Iris pigment epithelial cell (primary cell): ENCODE measurements around the gene ORC5.
A peak's percentile ranks its signal among the peaks of the same experiment; 100 is the strongest.
"Not testable (repeated sequence)": the region's sequence is repeated elsewhere in the genome, so short reads cannot be mapped to it uniquely, and the experiment has no call there.

Experiments used
- DNase-seq: peaks from one replicate; pipeline ENCODE4 v3.0.0-alpha.2; 2011; ENCODE audit warnings: low read depth

Gene ORC5

DNA sequence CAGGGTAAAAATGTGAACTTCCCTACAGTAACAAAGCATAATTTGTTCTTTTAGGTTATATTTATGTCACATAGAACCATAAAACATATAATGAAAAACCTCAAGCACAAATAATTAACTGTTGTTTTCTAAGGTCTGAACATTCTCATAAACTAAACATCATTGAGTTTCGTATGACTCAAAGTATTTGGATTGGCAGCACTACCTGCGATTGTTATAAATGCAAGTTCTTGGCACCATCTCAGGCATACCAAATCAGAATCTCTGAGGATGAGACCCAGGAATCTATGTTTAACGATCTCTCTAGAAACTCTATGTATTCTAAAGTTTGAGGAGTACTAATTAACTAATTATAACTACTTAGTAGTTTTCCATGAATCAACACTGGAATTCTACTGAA is 22.5 kb downstream of the ORC5 start:
- DNase-seq: peak; percentile 34

DNA sequence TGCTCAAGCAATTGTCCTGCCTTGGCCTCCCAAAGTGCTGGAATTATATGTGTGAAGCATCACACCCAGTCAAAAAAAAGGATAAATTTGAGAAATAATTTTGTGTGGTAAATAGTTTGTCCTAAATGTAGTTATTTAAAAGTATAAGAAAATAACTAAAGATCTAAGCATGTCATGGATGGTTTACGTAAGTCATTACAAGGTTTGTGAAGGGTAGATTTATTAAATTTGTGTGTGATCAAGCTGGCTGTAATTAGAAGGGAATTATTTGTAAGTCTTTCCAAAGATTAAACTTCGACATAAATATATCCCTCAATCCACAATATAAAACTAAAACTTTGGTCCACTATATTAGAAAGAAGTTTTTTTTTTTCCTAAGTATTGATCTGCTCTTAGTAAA is 28.6 kb downstream of the ORC5 start:
- DNase-seq: no peak

DNA sequence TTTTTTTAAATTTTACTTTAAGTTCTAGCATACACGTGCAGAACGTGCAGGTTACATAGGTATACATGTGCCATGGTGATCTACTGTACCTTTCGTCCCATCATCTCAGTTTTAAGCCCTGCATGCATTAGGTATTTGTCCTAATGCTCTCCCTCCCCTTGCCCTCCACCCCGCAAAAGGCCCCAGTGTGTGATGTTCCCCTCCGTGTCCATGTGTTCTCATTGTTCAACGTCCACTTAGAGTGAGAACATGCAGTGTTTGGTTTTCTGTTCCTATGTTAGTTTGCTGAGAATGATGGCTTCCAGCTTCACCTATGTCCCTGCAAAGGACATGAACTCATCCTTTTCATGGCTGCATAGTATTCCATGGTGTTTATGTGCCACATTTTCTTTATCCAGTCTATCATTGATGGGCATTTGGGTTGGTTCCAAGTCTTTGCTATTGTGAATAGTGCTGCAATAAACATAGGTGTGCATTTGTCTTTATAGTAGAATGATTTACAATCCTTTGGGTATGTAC is 30.2 kb downstream of the ORC5 start:
- not testable (repeated sequence) for DNase-seq

DNA sequence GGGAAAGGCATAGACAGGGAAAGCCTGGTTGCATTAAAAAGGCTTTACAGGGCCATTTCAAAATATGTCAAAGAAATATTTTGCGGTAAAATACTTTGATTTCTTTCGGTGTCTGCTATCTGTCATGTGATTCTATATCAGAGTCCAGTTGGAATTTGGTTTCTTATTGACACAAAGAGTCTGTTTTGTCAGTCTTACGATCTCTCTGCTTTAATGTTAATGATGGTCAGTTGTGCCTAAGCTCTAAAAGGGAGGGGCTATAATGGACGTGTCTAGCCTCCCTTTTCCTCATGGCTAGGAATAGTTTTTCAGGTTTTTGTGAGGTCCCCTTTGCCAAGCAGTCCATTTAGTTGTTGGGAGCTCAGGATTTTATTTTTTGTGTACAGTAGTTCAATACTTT is 31.5 kb downstream of the ORC5 start:
- no peak for DNase-seq

DNA sequence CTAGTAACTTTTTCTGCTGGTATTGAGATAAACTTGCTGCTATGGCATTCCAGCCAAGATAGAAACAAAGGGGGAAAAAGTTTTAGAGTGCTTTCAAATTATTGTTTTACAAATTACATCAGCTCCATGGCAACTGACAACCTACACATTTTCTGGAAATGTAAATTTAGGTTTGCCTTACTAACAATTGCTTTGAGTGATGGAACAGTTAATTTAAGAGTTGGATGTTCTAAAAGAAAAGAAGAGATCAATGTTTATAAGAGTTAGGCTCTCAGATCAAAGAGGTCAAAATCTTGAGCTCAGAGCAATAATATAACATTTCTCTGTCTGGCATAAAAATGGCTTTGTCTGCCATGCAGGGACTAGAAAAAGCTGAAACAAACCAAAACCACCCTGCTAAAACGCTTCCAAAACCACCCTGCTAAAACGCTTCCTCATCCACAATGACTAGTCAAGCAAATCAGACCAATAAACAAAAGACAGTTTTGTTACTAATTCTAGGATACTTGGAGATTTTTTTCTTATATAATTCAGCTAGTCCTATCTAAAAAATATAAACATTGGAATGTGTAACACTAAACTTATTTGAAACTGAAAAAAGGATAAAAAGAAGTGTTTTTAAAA is 32.3 kb downstream of the ORC5 start:
- DNase-seq: no peak

DNA sequence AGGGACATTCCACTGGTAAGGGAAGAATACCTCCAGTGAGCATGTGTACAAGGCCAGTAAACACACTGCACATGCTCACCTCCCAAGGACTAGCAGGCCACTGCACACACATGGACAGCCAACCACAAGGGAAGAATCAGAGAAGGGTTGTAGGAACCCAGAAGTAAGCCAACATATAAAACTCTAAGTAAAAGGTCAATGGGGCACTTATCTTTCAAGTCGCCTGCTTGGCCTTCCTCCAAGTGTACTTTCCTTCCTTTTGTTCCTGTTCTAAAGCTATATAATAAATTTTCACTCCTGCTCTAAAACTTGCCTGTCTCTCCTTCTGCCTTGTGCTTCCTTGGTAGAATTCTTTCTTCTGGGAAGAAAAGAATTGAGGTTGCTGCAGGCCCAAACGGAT is 33.0 kb downstream of the ORC5 start:
- DNase-seq: no peak

DNA sequence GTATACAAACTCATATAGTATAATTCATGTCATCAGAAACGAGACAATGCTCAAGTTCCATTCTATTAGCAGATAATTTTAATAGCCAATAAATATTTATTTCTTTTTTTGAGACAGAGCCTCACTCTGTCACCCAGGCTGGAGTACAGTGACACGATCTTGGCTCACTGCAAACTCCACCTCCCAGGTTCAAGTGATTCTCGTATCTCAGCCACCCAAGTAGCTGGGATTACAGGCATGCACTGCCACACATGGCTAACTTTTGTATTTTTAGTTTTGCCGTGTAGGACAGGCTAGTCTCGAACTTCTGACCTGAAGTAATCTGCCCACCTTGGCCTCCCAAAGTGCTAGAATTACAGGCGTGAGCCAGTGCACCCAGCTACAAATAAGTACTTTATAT is 45.7 kb downstream of the ORC5 start:
- no peak for DNase-seq

DNA sequence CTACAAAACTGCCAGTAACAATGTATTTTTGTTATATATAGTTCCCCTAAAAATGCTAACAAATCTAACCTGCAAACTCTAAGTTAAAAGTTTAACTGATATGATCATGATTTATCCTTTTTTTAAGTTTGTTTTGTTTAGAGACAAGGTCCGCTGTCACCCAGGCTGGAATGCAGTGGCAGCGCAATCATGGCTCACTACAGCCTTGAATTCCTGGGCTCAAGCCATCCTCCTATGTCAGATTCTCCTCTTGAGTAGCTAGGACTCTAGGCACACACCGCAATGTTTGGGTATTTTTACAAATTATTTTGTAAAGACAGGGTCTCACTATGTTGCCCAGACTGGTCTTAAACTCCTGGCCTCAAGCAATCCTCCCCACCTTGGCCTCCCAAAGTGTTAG is 46.6 kb downstream of the ORC5 start:
- DNase-seq: no peak

DNA sequence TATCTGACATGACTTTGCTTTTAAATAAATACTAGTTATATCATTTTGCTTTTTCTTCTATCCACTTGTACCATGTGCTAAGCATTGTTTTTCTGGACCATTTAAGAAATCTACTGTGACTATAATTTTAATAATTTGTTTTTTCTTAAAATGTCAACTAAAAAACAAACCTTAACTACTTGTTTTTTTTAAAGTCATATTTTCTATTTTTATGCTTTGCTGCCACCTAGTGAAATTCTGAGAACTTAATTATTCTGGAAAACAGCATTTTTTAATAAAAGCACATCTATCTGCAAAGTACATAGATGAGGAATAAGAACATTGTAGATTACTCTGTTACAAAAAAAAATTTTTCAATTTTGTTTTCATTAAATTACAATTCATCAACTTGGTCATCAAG is 47.4 kb downstream of the ORC5 start:
- DNase-seq: peak; percentile 17

DNA sequence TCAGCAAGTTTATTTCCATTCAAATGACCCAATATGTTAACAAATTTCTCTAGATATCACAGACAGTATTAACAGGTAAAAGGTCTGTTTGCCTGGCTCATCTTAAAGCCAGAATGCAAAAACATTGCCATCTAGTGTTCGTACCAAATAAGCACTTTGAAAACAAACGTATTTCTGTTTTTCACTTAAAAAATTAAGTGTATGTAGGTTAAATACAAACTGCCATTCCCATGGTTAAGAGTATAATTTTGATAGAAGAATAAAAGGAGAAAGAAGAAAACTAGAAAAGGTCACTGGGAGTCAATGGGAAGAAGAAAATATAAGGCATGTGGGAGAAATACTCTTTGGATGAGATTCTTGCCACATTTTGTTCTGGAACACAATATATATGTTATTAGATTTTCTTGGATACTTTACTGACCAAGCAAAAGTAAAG is 51.0 kb downstream of the ORC5 start:
- DNase-seq: peak; percentile 43

DNA sequence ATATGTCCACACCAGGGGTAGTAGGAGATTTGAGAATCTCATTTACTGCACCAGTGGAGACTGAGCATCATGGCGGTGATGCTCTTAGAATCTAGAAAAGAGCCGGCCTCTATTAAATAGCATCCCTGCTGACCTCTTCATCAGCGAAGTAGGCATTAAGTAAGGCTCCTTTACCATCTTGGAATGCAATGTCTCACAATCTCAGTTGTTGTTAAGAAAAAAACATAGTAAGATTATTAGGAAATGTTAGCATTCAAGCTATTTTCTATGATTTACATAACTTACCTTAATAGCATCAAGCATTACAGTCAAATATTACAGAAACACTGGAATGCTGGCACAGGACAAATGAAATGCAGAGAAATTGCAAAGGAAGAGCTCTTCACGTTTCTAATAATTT is 54.5 kb downstream of the ORC5 start:
- DNase-seq: no peak

DNA sequence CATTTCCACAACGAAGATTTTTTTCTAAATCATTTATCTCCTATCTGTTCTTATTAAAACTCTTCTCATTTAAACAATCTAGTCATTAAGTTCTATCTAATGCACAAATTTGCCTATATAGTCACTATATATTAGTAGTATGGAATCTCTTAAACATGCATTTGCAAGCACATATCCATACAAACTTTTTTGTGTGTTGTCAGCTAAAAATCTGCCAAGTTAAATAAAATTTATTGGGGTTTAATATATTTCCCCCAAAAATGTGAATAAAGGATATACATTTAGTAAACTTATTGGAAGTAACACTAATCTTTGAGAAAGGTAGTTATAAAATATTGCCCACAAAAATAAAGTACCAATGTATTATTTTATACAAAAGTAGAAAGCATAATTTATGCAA is 55.3 kb downstream of the ORC5 start:
- DNase-seq: no peak

DNA sequence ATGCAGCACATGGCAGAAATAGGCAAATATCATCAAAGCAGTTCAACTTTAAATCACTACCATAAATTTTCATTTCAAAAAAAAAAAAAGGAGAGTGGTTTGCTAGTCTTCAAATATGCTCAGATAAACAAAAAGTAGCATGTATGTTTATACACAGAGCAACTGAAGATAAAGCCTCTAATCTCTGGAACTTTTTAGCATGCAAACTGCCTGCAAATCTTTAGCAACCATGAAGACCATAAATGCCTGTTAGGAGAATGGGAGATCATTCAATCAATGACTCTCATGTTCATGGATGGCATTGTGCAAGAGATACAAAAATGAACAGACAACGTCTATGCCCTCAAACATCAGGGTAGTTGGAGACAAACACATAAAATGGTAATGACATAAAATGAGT is 57.3 kb downstream of the ORC5 start:
- no peak for DNase-seq

DNA sequence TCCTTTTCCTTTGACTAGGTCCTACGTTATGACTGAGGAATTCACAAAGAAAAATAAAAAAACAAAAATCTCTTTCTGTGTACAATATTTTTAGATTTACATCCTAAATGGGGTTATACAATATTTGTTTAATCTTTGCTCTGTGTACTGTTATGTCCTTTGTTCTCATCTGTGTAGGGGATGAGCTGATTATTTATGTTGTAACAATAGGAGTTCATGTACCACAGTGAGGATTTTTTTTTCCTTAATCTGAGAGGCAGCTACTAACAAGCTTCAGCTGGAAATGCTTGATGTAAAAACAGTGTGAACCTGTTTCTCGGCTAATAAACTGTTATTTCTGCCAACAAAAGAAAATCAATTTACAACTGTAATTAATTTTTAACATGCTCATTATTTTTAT is 58.0 kb downstream of the ORC5 start:
- DNase-seq: no peak

DNA sequence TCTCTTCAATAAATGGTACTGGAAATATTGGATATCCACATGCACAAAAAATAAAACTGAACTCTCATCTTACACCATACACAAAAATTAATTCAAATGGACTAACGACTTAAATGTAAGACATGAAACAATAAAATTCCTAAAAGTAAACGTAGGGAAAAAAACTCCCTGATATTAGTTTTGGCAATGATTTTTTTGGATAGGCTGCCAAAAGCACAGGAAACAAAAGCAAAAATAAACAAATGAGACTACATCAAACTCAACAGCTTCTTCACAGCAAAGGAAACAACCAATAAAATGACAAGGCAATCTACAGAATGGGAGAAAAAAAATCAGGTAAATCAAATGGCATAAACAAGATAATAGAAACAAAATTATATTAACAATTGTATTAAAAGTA is 65.7 kb downstream of the ORC5 start:
- DNase-seq: no peak

DNA sequence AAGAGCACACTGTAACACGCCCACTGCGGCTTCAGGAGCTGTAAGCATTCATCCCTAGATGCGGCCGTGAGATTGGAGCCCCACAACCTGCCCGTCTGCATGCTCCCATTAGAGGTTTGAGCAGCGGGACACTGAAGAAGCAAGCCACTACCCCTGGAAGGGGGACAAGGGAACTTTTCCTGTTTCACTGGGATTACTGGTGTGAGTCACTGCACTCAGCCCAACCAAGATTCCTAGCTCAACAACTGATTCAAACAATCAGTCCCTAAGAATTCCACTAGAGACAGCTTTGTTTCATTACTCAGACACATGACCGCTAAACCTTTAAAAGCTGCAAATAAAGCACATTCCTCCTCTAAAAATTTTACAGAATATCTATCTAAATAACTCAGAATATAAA is 69.8 kb downstream of the ORC5 start:
- peak; percentile 67 for DNase-seq

DNA sequence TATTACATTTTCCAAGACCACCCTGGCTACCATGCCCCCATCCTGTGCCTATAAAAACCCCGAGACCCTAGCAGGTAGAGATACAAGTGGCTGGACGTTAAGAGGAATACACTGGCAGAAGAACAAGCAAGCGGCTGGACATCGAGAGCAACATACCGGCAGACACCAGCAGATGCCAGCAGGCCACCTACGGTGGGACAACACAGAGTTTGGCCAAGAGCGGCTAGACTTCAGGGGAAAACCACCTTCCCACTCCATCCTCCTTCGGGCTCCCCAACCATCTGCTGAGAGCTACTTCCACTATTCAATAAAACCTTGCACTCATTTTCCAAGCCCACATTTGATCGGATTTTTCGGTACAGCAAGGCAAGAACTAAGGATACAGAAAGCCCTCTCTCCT is 70.3 kb downstream of the ORC5 start:
- no peak for DNase-seq

DNA sequence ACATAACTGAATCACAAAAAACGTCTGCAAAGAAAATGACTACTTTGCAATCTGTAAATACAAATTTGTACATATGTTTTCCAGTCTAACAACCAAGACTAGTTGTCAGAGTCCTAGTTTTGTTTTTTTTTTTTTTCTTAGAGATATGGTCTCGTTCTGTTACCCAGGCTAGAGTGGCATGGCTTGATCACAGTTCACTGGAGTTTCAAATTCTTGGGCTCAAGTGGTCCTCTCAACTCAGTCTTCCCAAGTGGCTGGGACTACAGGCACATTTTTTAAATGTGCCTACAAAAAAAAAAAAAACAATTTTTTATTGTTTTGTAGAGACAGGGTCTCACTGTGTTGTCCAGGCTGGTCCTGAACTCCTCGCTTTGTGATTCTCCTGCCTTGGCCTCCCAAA is 70.8 kb downstream of the ORC5 start:
- no peak for DNase-seq

DNA sequence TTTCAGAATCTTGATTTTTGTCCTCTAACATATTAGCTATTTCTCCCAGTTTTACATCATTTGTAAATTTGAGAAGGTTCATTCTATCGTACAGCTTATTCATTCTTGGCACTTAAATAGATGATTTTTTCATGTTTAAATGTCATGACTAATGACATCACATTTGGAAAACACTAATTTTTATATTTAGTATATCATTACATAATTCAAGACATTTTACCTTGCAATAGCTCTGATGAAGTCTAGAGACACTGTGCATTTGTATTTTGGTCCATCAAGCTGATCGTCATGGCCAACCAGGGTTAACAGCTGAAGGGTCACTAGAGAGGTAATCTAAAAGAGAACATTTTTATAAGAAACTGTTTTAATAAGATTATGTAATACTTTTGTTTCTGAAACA is 71.3 kb downstream of the ORC5 start:
- DNase-seq: no peak

DNA sequence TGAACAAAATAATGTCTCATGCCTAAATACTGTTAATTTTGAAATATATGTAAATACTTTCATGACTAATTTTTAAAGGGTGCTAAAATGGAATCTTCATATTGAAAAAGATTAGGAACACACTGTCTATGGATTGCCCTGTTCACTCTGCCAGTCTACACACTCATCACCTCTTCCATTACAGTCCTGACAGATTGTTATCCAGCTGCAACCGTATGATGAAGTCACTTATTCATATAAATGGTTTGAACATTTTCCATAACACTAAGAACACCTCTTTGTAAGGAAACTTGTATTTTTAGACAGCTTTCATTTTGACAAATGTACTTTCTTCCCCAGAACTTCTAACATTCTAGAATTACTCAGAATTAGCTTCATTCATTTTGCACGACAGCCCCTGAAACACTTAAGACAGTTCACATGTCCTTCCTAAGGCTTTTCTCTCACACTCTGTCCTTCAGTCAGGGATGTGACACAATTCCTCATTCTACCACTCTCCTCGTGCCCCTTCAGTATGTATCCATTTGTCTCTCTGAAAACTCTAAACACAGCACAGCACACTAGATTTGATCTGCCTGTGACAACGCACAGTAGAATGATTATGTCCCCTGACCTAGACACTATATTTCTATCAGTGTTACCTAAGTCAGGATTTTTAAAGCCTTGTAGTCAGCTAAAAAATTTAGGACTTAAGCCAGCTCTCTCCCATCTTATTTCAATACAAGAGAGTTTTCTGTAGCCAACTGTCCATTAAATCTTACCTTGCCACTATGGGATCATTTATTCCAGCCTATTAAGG is 71.9 kb downstream of the ORC5 start:
- DNase-seq: no peak

DNA sequence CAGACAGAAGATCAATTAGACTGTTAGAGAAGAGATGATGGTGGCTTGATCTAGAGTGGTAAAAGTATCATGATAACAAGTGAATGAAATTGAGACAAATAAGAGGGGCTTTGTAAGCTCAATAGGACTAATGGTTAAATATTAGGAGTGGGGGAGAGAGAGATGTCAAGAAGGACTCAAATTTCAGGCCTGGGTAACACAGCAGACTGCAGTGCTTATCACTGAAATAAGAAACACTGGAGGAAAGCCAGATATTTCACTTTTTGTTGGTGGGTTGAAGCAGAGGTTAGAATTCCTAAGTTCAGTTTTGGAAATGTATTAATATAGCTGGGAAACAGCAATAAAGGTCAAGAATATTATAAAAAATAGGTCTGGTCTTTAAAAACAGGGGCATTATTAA is 74.6 kb downstream of the ORC5 start:
- DNase-seq: peak; percentile 16

DNA sequence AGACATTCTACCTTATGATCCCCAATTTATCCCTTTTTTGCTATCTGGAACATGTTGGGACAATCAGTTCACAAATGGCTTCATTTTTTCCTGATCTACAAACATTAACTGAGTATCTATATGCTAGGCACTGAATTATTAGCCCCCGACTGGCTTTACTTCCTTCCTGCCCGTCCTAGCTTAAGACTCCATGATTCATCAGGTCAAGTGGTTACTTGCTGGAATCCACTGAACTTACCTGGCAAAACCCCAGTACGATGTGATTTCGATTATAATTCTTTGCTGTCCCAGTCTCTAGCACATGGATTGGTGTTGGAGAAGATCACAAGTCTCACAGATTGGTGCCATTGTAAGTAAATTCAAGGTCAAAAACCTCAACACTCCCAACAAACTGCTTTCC is 77.1 kb downstream of the ORC5 start:
- peak; percentile 45 for DNase-seq

DNA sequence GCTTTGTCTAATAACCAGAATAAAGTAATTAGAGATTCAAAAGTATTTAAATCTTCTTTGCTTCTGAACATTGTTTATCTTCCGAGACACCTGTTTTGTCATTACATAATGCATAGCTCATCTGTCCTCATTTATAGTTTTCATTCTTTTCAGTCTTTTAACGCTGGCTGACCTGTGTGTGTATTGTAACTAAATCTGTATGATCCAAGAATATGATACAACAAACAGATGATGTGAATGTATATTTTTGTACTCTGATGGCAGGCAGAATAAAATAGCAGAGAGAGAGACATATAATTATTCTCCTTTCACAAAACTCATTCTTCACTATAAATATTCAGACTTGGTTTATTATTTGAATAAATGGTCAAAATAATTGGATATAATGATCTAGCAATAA is 80.6 kb downstream of the ORC5 start:
- DNase-seq: no peak

DNA sequence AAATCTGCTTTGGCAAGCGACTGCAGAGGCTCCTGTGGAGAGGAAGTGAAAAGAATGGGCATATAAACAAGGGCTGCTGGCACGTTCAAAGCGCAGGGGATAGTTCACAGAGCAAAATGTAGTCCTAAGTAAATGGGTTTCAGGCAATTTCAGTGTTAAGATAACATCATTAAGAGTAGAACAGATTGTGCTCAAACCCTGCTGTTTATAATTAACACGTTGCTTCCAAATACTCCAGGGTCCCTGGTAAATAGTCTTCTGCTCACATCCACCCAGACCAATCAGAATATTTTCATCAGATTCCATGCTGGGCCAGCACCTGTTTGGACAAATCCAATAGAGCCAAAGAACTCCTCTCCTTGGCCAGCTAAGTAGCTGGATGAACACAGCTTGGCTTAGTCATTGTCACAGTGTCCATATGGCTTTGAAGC is 81.4 kb downstream of the ORC5 start:
- no peak for DNase-seq
